Measurements from ENCODE around the gene L3MBTL2. TPM values are rescaled to one million over a fixed set of nuclear protein-coding genes. Genes with fewer than 3 reads are reported as not detected.

L3MBTL2 gene
- total and polyA plus RNA-seq, 2 donors (not counting 1 experiment from before 2014, with no cell fraction given), result 22.5 to 37.3 TPM

- no peak for ATAC-seq (ENCODE audit: low read depth)
- 93% methylated on average over 2 of the region's 2 CpGs for WGBS (ENCODE audit: insufficient coverage)
- Histone ChIP-seq H3K4me3 (ENCODE audit: control extremely low read depth in 1 of 5, extremely low read depth in 1 of 5, insufficient read depth in 1 of 5, low read depth in 2 of 5, low read length in 4 of 5) (no peak overlapping the region), H2AFZ (ENCODE audit: insufficient read depth, low read depth, low read length, poor library complexity, severe bottlenecking) (no peak overlapping the region), H3K4me1 (ENCODE audit: control insufficient read depth in 2 of 2, insufficient read depth in 2 of 2, low read length in 2 of 2) (peaks cover 14 to 22% of the 10 kb centered on the region in 2 donors), H3K79me2 (ENCODE audit: control insufficient read depth, insufficient read depth, low read length) (peaks cover 23% of the 10 kb centered on the region), H3K9me3 (ENCODE audit: control extremely low read depth in 1 of 3, control insufficient read depth in 2 of 3, insufficient read depth in 1 of 3, low read length in 2 of 3) (no peaks in the 10 kb centered on the region), H3K36me3 (replicated peaks in 1 of 2; ENCODE audit: control extremely low read depth in 1 of 2, control insufficient read depth in 1 of 2, extremely low read depth in 1 of 2, insufficient read depth in 2 of 2, low read length in 1 of 2) (no peaks in the 10 kb centered on the region), H3K27ac (ENCODE audit: low read length in 2 of 2) (no peak overlapping the region), H3K27me3 (replicated peaks in 1 of 4; ENCODE audit: control extremely low read depth in 1 of 4, control insufficient read depth in 3 of 4, insufficient read depth in 4 of 4, low read length in 3 of 4) (peaks cover 0 to 14% (median 3%) of the 10 kb centered on the region in 4 experiments), H4K20me1 (ENCODE audit: control insufficient read depth, insufficient read depth, low read length, poor library complexity, severe bottlenecking) (no peaks in the 10 kb centered on the region), H3K4me2 (replicated peaks; ENCODE audit: low read depth, low read length, poor library complexity, severe bottlenecking) (no peak overlapping the region), H3K9ac (ENCODE audit: low read length) (no peak overlapping the region)
- no peak for TF ChIP-seq EZH2 (IDR thresholded peaks at IDR 0.05; ENCODE audit: borderline replicate concordance, insufficient read depth, low read depth, low read length, poor library complexity, severe bottlenecking)
- TF ChIP-seq CTCF (IDR thresholded peaks at IDR 0.05), result no peak
- intact Hi-C loops (cut with micrococcal nuclease), result no loop called here
- Mint-ChIP-seq H3K27ac (no peak overlapping the region), H3K9me3 (ENCODE audit: insufficient read depth) (no peaks in the 10 kb centered on the region), H3K27me3 (peaks cover 10% of the 10 kb centered on the region), H3K4me1 (peaks cover 35% of the 10 kb centered on the region), H3K4me3 (no peak overlapping the region)
- POLR2A ChIA-PET, result no interaction called here
- CTCF ChIA-PET, result no interaction called here
- no peak for DNase-seq
These were observed 2.0 kb upstream of the L3MBTL2 start for GRCh38 chr22:41203118-41203517.

GRCh38 chr22:41204066-41204465 lies 1.0 kb upstream of the L3MBTL2 start:
- intact Hi-C loops (cut with micrococcal nuclease), result no loop called here
- Mint-ChIP-seq H3K27ac (peak overlapping the region; percentile 61), H3K4me1 (peaks cover 30% of the 10 kb centered on the region), H3K4me3 (peak overlapping the region; percentile 68), H3K9me3 (ENCODE audit: insufficient read depth) (no peaks in the 10 kb centered on the region), H3K27me3 (peaks cover 10% of the 10 kb centered on the region)
- ChIA-PET CTCF (no interaction called here), POLR2A (no interaction called here)
- ATAC-seq (ENCODE audit: low read depth) (no peak), DNase-seq (no peak)
- no peak overlapping the region for H3K4me3 ChIP-seq (ENCODE audit: control extremely low read depth in 1 of 5, extremely low read depth in 1 of 5, insufficient read depth in 1 of 5, low read depth in 2 of 5, low read length in 4 of 5)
- TF ChIP-seq EZH2 (IDR thresholded peaks at IDR 0.05; ENCODE audit: borderline replicate concordance, insufficient read depth, low read depth, low read length, poor library complexity, severe bottlenecking), result no peak
- no peak for TF ChIP-seq CTCF (IDR thresholded peaks at IDR 0.05)
- no peak overlapping the region for H3K4me2 ChIP-seq (replicated peaks; ENCODE audit: low read depth, low read length, poor library complexity, severe bottlenecking)
- H3K4me1 ChIP-seq (ENCODE audit: control insufficient read depth in 2 of 2, insufficient read depth in 2 of 2, low read length in 2 of 2), result peaks cover 9 to 14% of the 10 kb centered on the region in 2 donors
- no peak overlapping the region for H3K27ac ChIP-seq (ENCODE audit: low read length in 2 of 2)
- no CpG with 5 or more reads among the region's 6 CpGs for WGBS (ENCODE audit: insufficient coverage)
- H3K27me3 ChIP-seq (replicated peaks in 1 of 4; ENCODE audit: control extremely low read depth in 1 of 4, control insufficient read depth in 3 of 4, insufficient read depth in 4 of 4, low read length in 3 of 4), result peaks cover 0 to 14% (median 3%) of the 10 kb centered on the region in 4 experiments
- H3K9ac ChIP-seq (ENCODE audit: low read length), result no peak overlapping the region
- H4K20me1 ChIP-seq (ENCODE audit: control insufficient read depth, insufficient read depth, low read length, poor library complexity, severe bottlenecking), result no peaks in the 10 kb centered on the region
- H3K9me3 ChIP-seq (ENCODE audit: control extremely low read depth in 1 of 3, control insufficient read depth in 2 of 3, insufficient read depth in 1 of 3, low read length in 2 of 3), result no peaks in the 10 kb centered on the region
- peaks cover 0 to under 1% of the 10 kb centered on the region in 2 experiments for H3K36me3 ChIP-seq (replicated peaks in 1 of 2; ENCODE audit: control extremely low read depth in 1 of 2, control insufficient read depth in 1 of 2, extremely low read depth in 1 of 2, insufficient read depth in 2 of 2, low read length in 1 of 2)
- H3K79me2 ChIP-seq (ENCODE audit: control insufficient read depth, insufficient read depth, low read length), result peaks cover 23% of the 10 kb centered on the region
- no peak overlapping the region for H2AFZ ChIP-seq (ENCODE audit: insufficient read depth, low read depth, low read length, poor library complexity, severe bottlenecking)
